Neural crest cell (in vitro differentiated cells): ENCODE data around the gene SUPT20HL2. TPM values are rescaled to one million over a fixed set of nuclear protein-coding genes. Genes with fewer than 3 reads are reported as not detected.

Experiments
- DNase-seq: peaks from one replicate; pipeline ENCODE4 v3.0.0; 2021; ENCODE audit warnings: low read depth, mixed read lengths, low spot score
- H3K27ac Mint-ChIP-seq: one replicate; pipeline ENCODE4 v1.8.0; 2021; ENCODE audit warnings: mild to moderate bottlenecking, mixed read lengths; ENCODE audit not compliant: unreplicated experiment
- H3K27me3 Mint-ChIP-seq: 2 replicates; pipeline ENCODE4 v1.8.0; 2021; ENCODE audit warnings: low read depth, mild to moderate bottlenecking, mixed read lengths
- H3K36me3 Mint-ChIP-seq: 2 replicates; pipeline ENCODE4 v1.8.0; 2021; ENCODE audit warnings: low read depth, mild to moderate bottlenecking, mixed read lengths
- H3K4me1 Mint-ChIP-seq: 2 replicates; pipeline ENCODE4 v1.8.0; 2021; ENCODE audit warnings: mixed read lengths
- H3K4me3 Mint-ChIP-seq: one replicate; pipeline ENCODE4 v1.8.0; 2021; ENCODE audit warnings: mild to moderate bottlenecking, mixed read lengths
- H3K9me3 Mint-ChIP-seq: 2 replicates; pipeline ENCODE4 v1.8.0; 2021; ENCODE audit warnings: mixed read lengths
- CTCF ChIP-seq: fragments of 200-600 bp; sonication (generic); conservative IDR thresholded peaks from 2 replicates; pipeline ENCODE4 v1.5.0; 2021; ENCODE audit warnings: antibody characterized with exemption, mild to moderate bottlenecking
- total RNA-seq: library from RNA; stranded (reverse); gene quantifications from 2 replicates; pipeline ENCODE4 v1.2.1, GENCODE V29; 2021

Gene SUPT20HL2
- total RNA-seq, 1 donor from 2014 or later: not detected

DNA sequence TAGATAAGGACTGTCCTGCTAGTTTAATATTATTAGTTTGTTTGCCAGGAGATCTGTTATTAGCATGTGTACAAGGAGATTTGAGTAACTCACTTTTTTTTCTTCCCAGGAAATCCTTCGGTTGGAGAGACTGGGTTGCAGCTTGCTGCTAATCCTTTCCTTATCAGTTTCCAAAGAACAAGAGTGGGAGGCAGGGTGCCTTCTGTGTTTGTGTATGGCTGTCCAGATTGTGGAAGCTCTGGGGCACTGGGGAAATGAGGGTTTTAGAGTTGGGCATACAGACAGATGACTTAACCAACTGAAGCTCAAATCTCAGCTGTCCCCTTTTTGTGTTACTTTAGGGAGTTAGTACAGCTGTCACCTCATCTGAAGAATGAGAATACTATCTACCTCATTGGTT lies 34.0 kb upstream of the SUPT20HL2 start:
- TF ChIP-seq CTCF: no peak
- H3K36me3 Mint-ChIP-seq: no peaks in the 10 kb centered on the region
- H3K4me1 Mint-ChIP-seq: no peaks in the 10 kb centered on the region
- H3K4me3 Mint-ChIP-seq: no peak overlapping the region
- no peak overlapping the region for H3K27ac Mint-ChIP-seq
- H3K9me3 Mint-ChIP-seq: no peaks in the 10 kb centered on the region
- no peak for DNase-seq
- H3K27me3 Mint-ChIP-seq: peaks cover 2% of the 10 kb centered on the region

DNA sequence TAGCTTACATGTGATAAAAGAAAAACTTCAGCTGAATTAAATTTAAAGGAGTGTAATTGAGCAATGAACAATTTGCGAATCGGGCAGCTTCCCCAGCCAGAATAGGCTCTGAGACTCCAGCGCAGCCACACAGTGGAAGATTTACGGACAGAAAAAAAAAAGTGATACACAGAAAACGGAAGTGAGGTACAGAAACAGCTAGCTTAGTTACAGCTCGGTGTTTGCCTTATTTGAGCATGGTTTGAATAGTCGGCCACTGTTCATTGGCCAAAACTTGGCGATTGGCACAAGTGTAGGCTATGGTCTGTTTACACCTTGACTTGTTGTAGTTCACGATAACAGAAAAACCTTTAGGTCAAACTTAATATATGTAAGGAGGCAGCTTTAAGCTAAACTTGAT lies 29.9 kb upstream of the SUPT20HL2 start:
- Mint-ChIP-seq H3K27ac (no peak overlapping the region), H3K36me3 (no peaks in the 10 kb centered on the region), H3K9me3 (no peaks in the 10 kb centered on the region), H3K27me3 (peaks cover 33% of the 10 kb centered on the region), H3K4me1 (no peaks in the 10 kb centered on the region), H3K4me3 (no peak overlapping the region)
- TF ChIP-seq CTCF: no peak
- no peak for DNase-seq

- Mint-ChIP-seq H3K36me3 (no peaks in the 10 kb centered on the region), H3K9me3 (no peaks in the 10 kb centered on the region), H3K27ac (no peak overlapping the region), H3K27me3 (peaks cover 33% of the 10 kb centered on the region), H3K4me3 (no peak overlapping the region), H3K4me1 (no peaks in the 10 kb centered on the region)
- TF ChIP-seq CTCF: no peak
- DNase-seq: no peak
Measured at GRCh38 chrX:24341795-24342194, 27.9 kb upstream of the SUPT20HL2 start.

- no peak overlapping the region for H3K27ac Mint-ChIP-seq
- H3K4me1 Mint-ChIP-seq: no peaks in the 10 kb centered on the region
- no peaks in the 10 kb centered on the region for H3K36me3 Mint-ChIP-seq
- no peak for DNase-seq
- H3K4me3 Mint-ChIP-seq: no peak overlapping the region
- H3K9me3 Mint-ChIP-seq: no peaks in the 10 kb centered on the region
- no peak for TF ChIP-seq CTCF
- peaks cover 37% of the 10 kb centered on the region for H3K27me3 Mint-ChIP-seq
Measured at GRCh38 chrX:24340501-24340900, 26.6 kb upstream of the SUPT20HL2 start.

DNA sequence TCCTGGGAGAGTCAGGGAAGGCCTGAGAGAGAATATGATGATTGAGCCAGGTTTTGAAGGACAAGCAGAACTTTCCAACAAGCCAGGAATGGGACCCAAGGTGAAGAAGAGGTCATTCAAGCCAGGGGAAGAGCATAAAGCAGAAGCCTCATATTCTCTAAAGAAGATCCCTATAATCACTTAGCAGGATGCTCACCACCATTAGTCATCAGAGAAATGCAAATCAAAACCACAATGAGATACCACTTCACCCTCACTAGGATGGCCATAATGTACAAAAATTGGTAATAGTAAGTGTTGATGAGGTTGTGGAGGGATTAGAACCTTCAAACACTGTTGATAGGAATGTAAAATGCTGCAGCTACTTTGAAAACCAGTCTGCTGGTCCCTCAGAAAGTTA lies 26.0 kb upstream of the SUPT20HL2 start:
- no peaks in the 10 kb centered on the region for H3K4me1 Mint-ChIP-seq
- no peak overlapping the region for H3K27ac Mint-ChIP-seq
- TF ChIP-seq CTCF: no peak
- DNase-seq: no peak
- peaks cover 37% of the 10 kb centered on the region for H3K27me3 Mint-ChIP-seq
- H3K4me3 Mint-ChIP-seq: no peak overlapping the region
- no peaks in the 10 kb centered on the region for H3K36me3 Mint-ChIP-seq
- H3K9me3 Mint-ChIP-seq: no peaks in the 10 kb centered on the region

DNA sequence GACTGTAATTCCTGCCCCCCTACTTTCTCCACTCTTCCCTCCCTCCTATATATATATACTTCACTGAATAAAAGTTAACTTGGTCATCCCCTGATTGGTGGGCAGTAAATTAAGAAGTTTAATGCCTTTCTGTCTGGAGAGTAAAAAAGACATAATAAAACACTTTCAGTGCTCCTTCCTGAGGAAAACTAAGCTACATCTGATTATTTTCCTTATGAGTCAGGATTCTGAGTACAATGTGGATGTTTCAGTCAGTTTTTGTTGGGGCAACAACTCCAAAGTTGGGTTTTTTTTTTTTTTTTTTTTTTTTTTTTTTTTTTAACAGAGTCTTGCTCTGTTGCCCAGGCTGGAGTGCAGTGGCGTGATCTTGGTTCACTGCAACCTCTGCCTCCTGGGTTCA lies 22.0 kb upstream of the SUPT20HL2 start:
- TF ChIP-seq CTCF: no peak
- Mint-ChIP-seq H3K27ac (no peak overlapping the region), H3K4me1 (no peaks in the 10 kb centered on the region), H3K36me3 (no peaks in the 10 kb centered on the region), H3K9me3 (no peaks in the 10 kb centered on the region), H3K27me3 (peaks cover 18% of the 10 kb centered on the region), H3K4me3 (no peak overlapping the region)
- no peak for DNase-seq
